AG04449 (cell line): ENCODE measurements around the gene MCRS1.

Source experiments
- CTCF ChIA-PET: fragments of 350-600 bp; formaldehyde crosslinking; extraction: SDS; loops from one replicate; lab custom pipeline; 2021; ENCODE audit warnings: antibody characterized with exemption; lab: Yijun Ruan, JAX
- POLR2A ChIA-PET: fragments of 400-600, 350-600 bp; formaldehyde crosslinking; extraction: SDS; loops from one replicate; lab custom pipeline; 2020; ENCODE audit warnings: antibody characterized with exemption, inconsistent platforms; lab: Yijun Ruan, JAX
- DNase-seq: peaks from one replicate; pipeline ENCODE4 v3.0.0-alpha.2; 2010; ENCODE audit warnings: low read depth, low spot score
- H3K4me3 ChIP-seq: 2 replicates; pipeline ENCODE4 v1.5.1; 2011; ENCODE audit warnings: low read depth, mild to moderate bottlenecking, control low read depth, low read length
- TF ChIP-seq, protein P1 (sequence below): IDR thresholded peaks from one replicate; pipeline ENCODE4 v1.5.1; 2011; ENCODE audit warnings: mild to moderate bottlenecking, moderate library complexity, low read length, control low read depth, inconsistent platforms; ENCODE audit not compliant: insufficient read depth; ENCODE audit errors: missing control alignments

MCRS1 gene

GRCh38 chr12:49577589-49578315 lies 9.8 kb upstream of the MCRS1 start:
- POLR2A ChIA-PET, result no interaction called here

DNA sequence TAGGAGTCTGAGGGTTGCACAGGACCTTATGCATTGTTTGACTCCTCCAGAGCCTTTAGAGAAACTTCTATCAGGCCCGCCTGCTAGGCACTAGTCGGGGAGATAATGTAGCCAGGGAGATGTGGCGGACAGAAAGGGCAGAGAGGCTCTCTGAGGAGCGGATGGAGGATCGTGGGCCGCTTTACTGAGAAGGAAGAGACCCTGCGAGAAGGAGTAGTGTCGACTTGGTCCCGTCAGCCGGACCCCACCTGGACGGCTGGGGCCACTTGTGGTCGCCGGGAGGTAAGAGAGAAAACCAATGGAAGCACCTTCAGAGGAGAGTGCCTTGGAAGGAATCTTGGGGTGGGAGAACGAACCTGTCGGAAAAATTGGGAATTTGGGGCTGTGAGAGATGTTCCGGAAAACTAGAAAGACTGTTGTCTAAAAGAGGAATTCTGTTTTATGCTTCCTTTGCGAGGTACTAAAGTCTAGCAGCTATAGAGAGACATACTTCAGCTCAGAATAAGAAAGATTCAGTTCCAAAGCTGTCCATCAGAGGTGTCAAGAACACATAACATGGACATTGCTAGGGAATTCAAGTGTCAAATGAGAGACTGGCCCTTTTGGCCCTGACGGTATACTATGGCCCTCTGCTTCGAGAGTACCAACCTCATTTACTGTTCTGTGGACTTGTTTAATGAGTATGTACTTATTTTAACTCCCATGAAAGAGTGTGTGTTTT lies 660 bp upstream of the MCRS1 start:
- POLR2A ChIA-PET, result no interaction called here
- DNase-seq, result no peak
- peak overlapping the region; percentile 100 for H3K4me3 ChIP-seq
- TF ChIP-seq, protein P1, sequence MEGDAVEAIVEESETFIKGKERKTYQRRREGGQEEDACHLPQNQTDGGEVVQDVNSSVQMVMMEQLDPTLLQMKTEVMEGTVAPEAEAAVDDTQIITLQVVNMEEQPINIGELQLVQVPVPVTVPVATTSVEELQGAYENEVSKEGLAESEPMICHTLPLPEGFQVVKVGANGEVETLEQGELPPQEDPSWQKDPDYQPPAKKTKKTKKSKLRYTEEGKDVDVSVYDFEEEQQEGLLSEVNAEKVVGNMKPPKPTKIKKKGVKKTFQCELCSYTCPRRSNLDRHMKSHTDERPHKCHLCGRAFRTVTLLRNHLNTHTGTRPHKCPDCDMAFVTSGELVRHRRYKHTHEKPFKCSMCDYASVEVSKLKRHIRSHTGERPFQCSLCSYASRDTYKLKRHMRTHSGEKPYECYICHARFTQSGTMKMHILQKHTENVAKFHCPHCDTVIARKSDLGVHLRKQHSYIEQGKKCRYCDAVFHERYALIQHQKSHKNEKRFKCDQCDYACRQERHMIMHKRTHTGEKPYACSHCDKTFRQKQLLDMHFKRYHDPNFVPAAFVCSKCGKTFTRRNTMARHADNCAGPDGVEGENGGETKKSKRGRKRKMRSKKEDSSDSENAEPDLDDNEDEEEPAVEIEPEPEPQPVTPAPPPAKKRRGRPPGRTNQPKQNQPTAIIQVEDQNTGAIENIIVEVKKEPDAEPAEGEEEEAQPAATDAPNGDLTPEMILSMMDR, result no peak
- CTCF ChIA-PET, result interaction anchor here (1.0 to 5.2 kb wide), 2 partner anchors 13 to 210 kb away, joined by 5 to 75 read pairs; no protein-coding TSS in a partner anchor

More at GRCh38 chr12:49577589-49578315, 9.8 kb upstream of the MCRS1 start:
- CTCF ChIA-PET, result interaction anchor here (1.1 to 12.1 kb wide), 7 partner anchors 26 to 293 kb away, joined by 4 to 176 read pairs (median 12); no protein-coding TSS in a partner anchor
- TF ChIP-seq, protein P1, result no peak
- no peak for DNase-seq
- H3K4me3 ChIP-seq, result no peak overlapping the region

- no peak for DNase-seq
- ChIA-PET POLR2A (interaction anchor here (0.9 to 1.2 kb wide), 3 partner anchors 8 to 60 kb away, joined by 3 to 4 read pairs (median 3); no protein-coding TSS in a partner anchor), CTCF (interaction anchor here (1.1 to 2.2 kb wide), 11 partner anchors 9 to 278 kb away, joined by 3 to 16 read pairs (median 4); partner anchors contain the start of gene C1QL4)
- TF ChIP-seq, protein P1, result no peak
- H3K4me3 ChIP-seq, result peak overlapping the region; percentile 100
These were observed 686 bp downstream of the MCRS1 start for GRCh38 chr12:49567302-49567610.

DNA sequence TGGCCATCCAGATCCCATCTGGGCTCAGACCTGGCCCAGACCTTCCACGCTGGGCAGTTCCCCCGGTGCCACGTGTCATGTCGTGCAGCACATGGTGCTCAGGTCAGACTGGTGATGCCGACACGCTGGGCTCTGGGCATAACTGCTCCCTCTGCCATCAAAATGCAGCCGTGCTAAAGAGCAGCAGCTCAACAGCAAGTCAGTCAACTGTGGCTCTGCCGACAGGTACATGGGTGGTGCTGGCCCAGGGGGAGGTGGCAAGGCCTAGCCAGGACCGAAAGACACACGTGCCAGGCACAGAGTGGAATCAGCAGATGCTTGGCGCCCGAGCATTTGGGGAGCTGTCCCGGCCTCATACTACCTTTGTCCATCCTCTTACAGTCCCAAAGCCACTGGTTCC lies 1.6 kb downstream of the MCRS1 start:
- no peak overlapping the region for H3K4me3 ChIP-seq
- ChIA-PET CTCF (interaction anchor here (1.2 to 2.2 kb wide), 8 partner anchors 9 to 277 kb away, joined by 3 to 16 read pairs (median 6); partner anchors contain the start of gene C1QL4), POLR2A (interaction anchor here (0.6 kb wide), 1 partner anchor 58 kb away, joined by 3 read pairs; no protein-coding TSS in a partner anchor)
- TF ChIP-seq, protein P1, result no peak
- DNase-seq, result no peak

DNA sequence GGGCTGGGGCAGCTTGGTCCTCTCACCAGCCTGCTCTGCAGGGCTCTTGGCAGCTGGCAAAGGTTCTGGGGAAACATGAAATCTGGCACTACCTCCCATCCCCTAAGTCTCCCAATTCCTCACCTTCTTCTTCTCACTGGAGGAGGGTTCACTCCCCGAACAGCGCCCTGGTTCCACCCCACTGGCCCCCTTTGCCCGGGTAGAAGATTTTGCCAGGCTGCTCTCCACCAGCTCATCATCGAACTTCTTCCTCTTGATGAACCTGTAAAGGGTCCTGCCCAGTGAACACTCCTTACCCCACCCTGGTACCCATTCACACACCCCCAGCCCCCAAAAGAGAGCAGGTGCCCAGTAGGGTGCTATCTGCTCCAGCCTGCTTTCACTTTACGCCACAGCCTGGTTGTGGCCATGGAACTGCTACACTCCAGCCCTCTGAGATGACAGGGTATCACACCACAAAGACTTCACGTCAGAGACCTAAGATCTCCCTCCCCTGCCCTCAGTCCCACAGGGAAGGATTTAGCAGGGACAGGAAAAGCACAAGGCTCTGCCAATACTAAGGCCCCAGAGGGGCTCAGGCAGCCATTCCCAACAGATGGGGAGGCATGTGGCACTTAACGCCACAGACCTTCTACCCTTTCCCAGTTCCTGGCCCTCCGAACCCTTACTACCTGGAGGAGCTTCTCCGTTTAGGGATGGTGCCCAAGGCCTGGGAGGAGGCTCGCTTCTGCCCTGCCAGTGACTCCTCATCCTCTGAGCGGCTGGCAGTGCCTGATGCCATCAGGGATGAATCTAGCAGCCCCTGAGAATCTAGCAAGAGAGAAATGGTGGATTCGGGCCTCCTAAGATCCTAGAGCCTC lies 2.3 kb downstream of the MCRS1 start:
- CTCF ChIA-PET, result interaction anchor here (0.7 to 2.2 kb wide), 5 partner anchors 8 to 228 kb away, joined by 3 to 16 read pairs (median 7); partner anchors contain the start of gene C1QL4

More for the DNA sequence above, 2.3 kb downstream of the MCRS1 start:
- no peak overlapping the region for H3K4me3 ChIP-seq
- POLR2A ChIA-PET, result interaction anchor here (0.6 kb wide), 1 partner anchor 59 kb away, joined by 3 read pairs; no protein-coding TSS in a partner anchor
- TF ChIP-seq, protein P1, result no peak
- no peak for DNase-seq
